ENCODE measurements around the gene ANKRD11.

Gene ANKRD11

DNA sequence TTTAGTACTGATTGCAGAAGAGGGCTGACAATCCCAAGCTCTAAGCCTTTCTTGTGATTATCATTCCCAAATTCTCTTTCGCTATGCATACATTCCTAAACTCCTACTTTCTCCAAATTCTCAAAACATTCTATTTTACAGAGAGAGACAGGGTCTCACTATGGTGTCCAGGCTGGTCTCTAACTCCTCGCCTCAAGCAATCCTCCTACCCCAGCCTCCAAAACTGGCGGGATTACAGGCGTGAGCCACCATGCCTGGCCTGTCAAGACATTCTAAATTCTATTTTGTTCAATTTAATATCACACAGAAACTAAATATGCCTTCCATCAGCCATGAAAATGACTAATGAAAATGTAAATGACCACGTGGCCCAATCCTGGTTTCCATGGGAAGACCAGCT, 39.8 kb downstream of the ANKRD11 start:
- no peak for DNase-seq (ENCODE audit: low read depth, low spot score)
- TF ChIP-seq SUZ12 (IDR thresholded peaks at IDR 0.05; ENCODE audit: extremely low read depth, insufficient read depth, insufficient read length) (no peak), ZNF274 (IDR thresholded peaks at IDR 0.05; ENCODE audit: low read depth, low read length) (no peak), YY1 (IDR thresholded peaks at IDR 0.05; ENCODE audit: insufficient read depth, insufficient read length) (no peak)
- Histone ChIP-seq H3K4me1 (ENCODE audit: insufficient read depth, insufficient read length) (peaks cover 18% of the 10 kb centered on the region), H3K4me3 (ENCODE audit: insufficient read length, low read depth) (no peak overlapping the region), H3K9ac (ENCODE audit: insufficient read length, low read depth) (no peak overlapping the region), H3K27me3 (ENCODE audit: insufficient read depth, insufficient read length) (no peaks in the 10 kb centered on the region), H3K36me3 (ENCODE audit: insufficient read depth, insufficient read length, low read length) (peaks cover 2% of the 10 kb centered on the region), H3K9me3 (ENCODE audit: insufficient read depth, low read length) (no peaks in the 10 kb centered on the region)

DNA sequence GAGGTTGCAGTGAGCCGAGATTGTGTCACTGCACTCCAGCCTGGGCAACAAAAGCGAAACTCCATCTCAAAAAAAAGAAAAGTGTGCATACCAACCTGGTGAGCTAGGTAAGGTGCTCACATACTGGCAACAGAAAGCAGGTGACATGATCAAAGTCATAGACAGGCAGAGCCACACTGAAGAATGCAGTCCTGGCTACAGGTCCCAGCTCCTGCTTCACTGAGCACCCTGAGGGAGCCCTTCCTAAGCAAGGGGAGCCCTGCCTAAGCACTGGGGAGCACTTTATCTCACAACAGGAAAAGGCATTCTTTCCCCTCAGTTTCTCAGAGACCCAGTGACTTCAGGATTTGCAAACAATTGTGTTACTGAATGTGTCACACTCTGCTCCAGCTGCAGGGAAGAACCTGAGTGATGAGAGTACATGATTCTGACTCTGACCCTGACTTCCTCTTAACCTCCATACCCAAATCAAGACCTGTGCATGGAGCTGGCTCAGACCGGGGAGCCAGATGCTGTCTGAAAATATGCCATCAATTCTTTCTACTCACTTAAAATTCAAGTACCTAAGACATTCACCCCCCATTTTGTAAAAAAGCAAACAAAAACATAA, 40.5 kb downstream of the ANKRD11 start:
- Histone ChIP-seq H3K4me3 (ENCODE audit: insufficient read length, low read depth) (no peak overlapping the region), H3K4me1 (ENCODE audit: insufficient read depth, insufficient read length) (peaks cover 21% of the 10 kb centered on the region), H3K9me3 (ENCODE audit: insufficient read depth, low read length) (no peaks in the 10 kb centered on the region), H3K9ac (ENCODE audit: insufficient read length, low read depth) (no peak overlapping the region), H3K27me3 (ENCODE audit: insufficient read depth, insufficient read length) (no peaks in the 10 kb centered on the region), H3K36me3 (ENCODE audit: insufficient read depth, insufficient read length, low read length) (peaks cover 2% of the 10 kb centered on the region)
- TF ChIP-seq ZNF274 (IDR thresholded peaks at IDR 0.05; ENCODE audit: low read depth, low read length) (no peak), SUZ12 (IDR thresholded peaks at IDR 0.05; ENCODE audit: extremely low read depth, insufficient read depth, insufficient read length) (no peak), YY1 (IDR thresholded peaks at IDR 0.05; ENCODE audit: insufficient read depth, insufficient read length) (no peak)
- DNase-seq (ENCODE audit: low read depth, low spot score) = no peak

DNA sequence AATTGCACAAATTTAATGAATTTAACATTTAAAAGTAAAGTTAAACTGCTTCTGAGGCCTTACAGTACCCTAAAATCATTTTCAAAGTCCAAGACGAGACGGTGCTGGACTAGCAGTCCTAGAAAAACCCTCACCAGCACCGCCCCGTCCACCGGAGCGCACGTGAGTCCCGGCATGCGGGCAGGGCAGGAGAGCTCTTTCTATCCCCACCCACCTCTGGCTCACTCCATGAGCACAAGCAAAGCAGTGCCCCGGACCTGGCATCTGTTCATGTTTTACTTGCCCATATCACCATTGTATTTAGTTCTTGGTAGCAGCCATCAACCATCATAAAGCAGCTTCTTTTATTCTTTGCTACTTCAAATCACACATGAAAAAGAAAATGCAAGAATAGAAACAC, 41.7 kb downstream of the ANKRD11 start:
- H3K27me3 ChIP-seq (ENCODE audit: insufficient read depth, insufficient read length) = no peaks in the 10 kb centered on the region
- H3K4me1 ChIP-seq (ENCODE audit: insufficient read depth, insufficient read length) = peaks cover 18% of the 10 kb centered on the region
- H3K9ac ChIP-seq (ENCODE audit: insufficient read length, low read depth) = no peak overlapping the region
- no peak overlapping the region for H3K4me3 ChIP-seq (ENCODE audit: insufficient read length, low read depth)
- no peaks in the 10 kb centered on the region for H3K9me3 ChIP-seq (ENCODE audit: insufficient read depth, low read length)
- TF ChIP-seq YY1 (IDR thresholded peaks at IDR 0.05; ENCODE audit: insufficient read depth, insufficient read length) (no peak), SUZ12 (IDR thresholded peaks at IDR 0.05; ENCODE audit: extremely low read depth, insufficient read depth, insufficient read length) (no peak), ZNF274 (IDR thresholded peaks at IDR 0.05; ENCODE audit: low read depth, low read length) (no peak)
- H3K36me3 ChIP-seq (ENCODE audit: insufficient read depth, insufficient read length, low read length) = peaks cover 2% of the 10 kb centered on the region
- DNase-seq (ENCODE audit: low read depth, low spot score) = no peak

DNA sequence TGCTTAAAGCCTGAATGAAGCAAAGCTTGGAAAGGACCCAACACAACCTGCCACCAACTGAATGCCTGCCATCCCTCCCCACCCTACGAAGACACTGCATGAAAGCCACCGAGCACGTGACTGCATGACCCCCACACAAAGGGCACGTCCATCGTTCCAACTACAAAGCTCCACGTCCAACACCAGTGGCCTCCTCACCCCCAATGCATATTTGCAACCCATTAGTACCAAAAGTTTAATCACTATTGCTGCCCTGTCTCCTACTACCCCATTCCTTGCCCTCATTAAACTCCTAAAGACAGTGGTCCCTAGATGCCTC, 43.4 kb downstream of the ANKRD11 start:
- Histone ChIP-seq H3K4me3 (ENCODE audit: insufficient read length, low read depth) (no peak overlapping the region), H3K36me3 (ENCODE audit: insufficient read depth, insufficient read length, low read length) (peaks cover 2% of the 10 kb centered on the region), H3K4me1 (ENCODE audit: insufficient read depth, insufficient read length) (peaks cover 26% of the 10 kb centered on the region), H3K27me3 (ENCODE audit: insufficient read depth, insufficient read length) (no peaks in the 10 kb centered on the region), H3K9me3 (ENCODE audit: insufficient read depth, low read length) (no peaks in the 10 kb centered on the region), H3K9ac (ENCODE audit: insufficient read length, low read depth) (no peak overlapping the region)
- no peak for TF ChIP-seq ZNF274 (IDR thresholded peaks at IDR 0.05; ENCODE audit: low read depth, low read length)
- TF ChIP-seq YY1 (IDR thresholded peaks at IDR 0.05; ENCODE audit: insufficient read depth, insufficient read length) = no peak
- no peak for TF ChIP-seq SUZ12 (IDR thresholded peaks at IDR 0.05; ENCODE audit: extremely low read depth, insufficient read depth, insufficient read length)
- no peak for DNase-seq (ENCODE audit: low read depth, low spot score)

DNA sequence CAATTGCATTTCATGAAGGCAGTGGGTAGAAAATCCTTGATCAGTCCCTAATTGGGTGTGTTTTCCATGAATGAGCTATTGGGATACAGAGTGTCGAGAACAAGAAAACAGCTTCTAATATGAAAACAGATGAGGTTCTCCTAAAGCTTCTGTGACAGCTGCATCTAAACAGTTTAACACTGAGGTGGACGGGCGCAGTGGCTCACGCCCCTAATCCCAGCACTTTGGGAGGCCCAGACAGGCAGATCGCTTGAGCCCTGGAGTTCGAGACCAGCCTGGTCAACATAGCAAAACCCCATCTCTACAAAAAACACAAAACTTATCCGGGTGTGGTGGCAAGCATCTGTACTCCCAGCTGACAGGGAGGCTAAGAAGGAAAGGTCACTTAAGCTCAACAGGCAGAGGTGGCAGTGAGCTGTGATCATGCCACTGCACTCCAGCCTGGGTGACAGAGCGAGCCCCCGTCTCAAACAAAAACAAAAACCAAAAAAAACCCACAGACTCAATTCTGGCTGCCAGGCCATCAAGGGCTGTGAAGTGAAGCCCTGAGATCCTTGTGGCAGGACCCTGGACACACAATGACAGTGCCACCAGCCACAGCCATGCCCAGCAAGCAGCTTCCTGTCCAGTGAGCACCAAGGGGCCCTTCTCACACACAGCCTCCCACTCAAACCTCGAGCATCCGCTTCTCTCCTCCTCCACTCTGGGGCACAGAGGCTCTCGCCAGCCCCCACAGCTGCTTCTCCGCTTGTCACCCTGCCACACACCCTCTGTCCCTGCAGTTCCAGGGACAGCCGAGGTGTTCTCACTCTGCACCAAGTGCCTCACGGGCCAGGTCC, 44.0 kb downstream of the ANKRD11 start:
- Histone ChIP-seq H3K27me3 (ENCODE audit: insufficient read depth, insufficient read length) (no peaks in the 10 kb centered on the region), H3K9ac (ENCODE audit: insufficient read length, low read depth) (no peak overlapping the region), H3K36me3 (ENCODE audit: insufficient read depth, insufficient read length, low read length) (peaks cover 2% of the 10 kb centered on the region), H3K4me1 (ENCODE audit: insufficient read depth, insufficient read length) (peaks cover 26% of the 10 kb centered on the region), H3K9me3 (ENCODE audit: insufficient read depth, low read length) (no peaks in the 10 kb centered on the region), H3K4me3 (ENCODE audit: insufficient read length, low read depth) (no peak overlapping the region)
- no peak for DNase-seq (ENCODE audit: low read depth, low spot score)
- TF ChIP-seq ZNF274 (IDR thresholded peaks at IDR 0.05; ENCODE audit: low read depth, low read length) = no peak
- TF ChIP-seq YY1 (IDR thresholded peaks at IDR 0.05; ENCODE audit: insufficient read depth, insufficient read length) = no peak
- no peak for TF ChIP-seq SUZ12 (IDR thresholded peaks at IDR 0.05; ENCODE audit: extremely low read depth, insufficient read depth, insufficient read length)

DNA sequence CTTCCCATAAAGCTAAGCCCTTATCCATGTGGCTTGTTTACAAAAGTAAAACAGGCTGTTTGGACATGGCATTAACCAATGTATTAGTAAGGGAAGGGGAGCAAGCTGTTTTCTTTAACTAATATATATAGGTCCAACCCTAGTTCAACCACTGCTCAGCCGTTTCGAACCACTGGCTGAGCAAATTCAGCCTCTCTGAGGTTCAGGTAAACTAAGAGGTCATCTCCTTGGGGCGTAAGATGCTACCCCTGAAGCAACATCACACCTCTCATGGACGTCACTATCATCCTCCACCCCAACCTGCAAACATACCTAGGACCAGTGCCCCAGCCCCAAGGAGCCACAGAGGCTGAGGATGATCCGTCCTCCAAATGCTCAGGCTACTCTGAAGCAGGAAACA, 45.2 kb downstream of the ANKRD11 start:
- Histone ChIP-seq H3K9me3 (ENCODE audit: insufficient read depth, low read length) (no peaks in the 10 kb centered on the region), H3K4me1 (ENCODE audit: insufficient read depth, insufficient read length) (peaks cover 24% of the 10 kb centered on the region), H3K27me3 (ENCODE audit: insufficient read depth, insufficient read length) (no peaks in the 10 kb centered on the region), H3K4me3 (ENCODE audit: insufficient read length, low read depth) (no peak overlapping the region), H3K36me3 (ENCODE audit: insufficient read depth, insufficient read length, low read length) (peaks cover 6% of the 10 kb centered on the region), H3K9ac (ENCODE audit: insufficient read length, low read depth) (no peak overlapping the region)
- no peak for DNase-seq (ENCODE audit: low read depth, low spot score)
- TF ChIP-seq SUZ12 (IDR thresholded peaks at IDR 0.05; ENCODE audit: extremely low read depth, insufficient read depth, insufficient read length) (no peak), ZNF274 (IDR thresholded peaks at IDR 0.05; ENCODE audit: low read depth, low read length) (no peak)

DNA sequence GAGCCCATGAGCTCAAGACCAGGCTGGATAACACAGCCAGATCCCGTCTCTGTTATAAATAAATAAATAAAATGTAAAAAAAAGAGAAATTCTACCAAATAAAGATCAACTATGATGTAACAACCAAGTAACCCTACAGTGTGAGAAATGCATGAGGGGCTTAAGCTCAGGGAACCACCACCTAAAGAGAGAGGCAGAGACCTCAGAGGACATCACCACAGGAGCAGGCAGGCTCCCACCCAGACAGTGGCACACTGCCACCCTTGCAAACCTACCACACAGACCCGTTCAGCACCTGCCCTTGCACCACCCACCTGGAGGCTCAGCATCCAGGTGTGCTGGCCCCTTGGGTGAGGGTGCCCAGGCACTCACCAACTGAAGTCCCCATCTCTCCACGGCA, 45.6 kb downstream of the ANKRD11 start:
- no peaks in the 10 kb centered on the region for H3K27me3 ChIP-seq (ENCODE audit: insufficient read depth, insufficient read length)
- peaks cover 10% of the 10 kb centered on the region for H3K36me3 ChIP-seq (ENCODE audit: insufficient read depth, insufficient read length, low read length)
- TF ChIP-seq YY1 (IDR thresholded peaks at IDR 0.05; ENCODE audit: insufficient read depth, insufficient read length) (no peak), SUZ12 (IDR thresholded peaks at IDR 0.05; ENCODE audit: extremely low read depth, insufficient read depth, insufficient read length) (no peak), ZNF274 (IDR thresholded peaks at IDR 0.05; ENCODE audit: low read depth, low read length) (no peak)
- H3K9me3 ChIP-seq (ENCODE audit: insufficient read depth, low read length) = no peaks in the 10 kb centered on the region
- no peak overlapping the region for H3K9ac ChIP-seq (ENCODE audit: insufficient read length, low read depth)
- H3K4me1 ChIP-seq (ENCODE audit: insufficient read depth, insufficient read length) = peaks cover 24% of the 10 kb centered on the region
- DNase-seq (ENCODE audit: low read depth, low spot score) = no peak
- H3K4me3 ChIP-seq (ENCODE audit: insufficient read length, low read depth) = no peak overlapping the region
